K562 (cell line): Measurements from ENCODE around the gene ITGAE. TPM values are rescaled to one million over a fixed set of nuclear protein-coding genes. Genes with fewer than 3 reads are reported as not detected.

Experiments used
- ATF6 ChIP-seq: sonication (generic); formaldehyde crosslinking; IDR thresholded peaks from 2 replicates; pipeline ENCODE4 v1.4.0; 2020; ENCODE audit warnings: mild to moderate bottlenecking, missing genetic modification reagents
- MGA ChIP-seq: fragments of 450-650 bp; IDR thresholded peaks from 2 replicates; pipeline ENCODE4 v1.6.1; 2016; ENCODE audit warnings: mild to moderate bottlenecking, moderate library complexity
- NONO ChIP-seq, 2 experiments: fragments of 200-400 bp in 1 of 2; fragments of 450-650 bp in 1 of 2; formaldehyde crosslinking in 1 of 2; IDR thresholded peaks; 2 replicates each; pipeline ENCODE4 v1.6.1; 2017; ENCODE audit warnings: low read depth in 2 of 2, mild to moderate bottlenecking in 2 of 2, moderate library complexity in 2 of 2, low read length in 1 of 2
- polyA plus RNA-seq, 8 experiments: library from polyadenylated mRNA; depleted of rRNA in 4 of 8; stranded (reverse) in 5 of 8; unstranded in 3 of 8; fragments of >200 nt; fragmentation: Nextera tagmentation in 2 of 8; fragmentation: Illumina TruSeq in 1 of 8; extraction: Ambion mirVana in 2 of 8; extraction: Trizol in 1 of 8; gene quantifications; 2 replicates each; pipeline versions ENCODE4 v1.2.1 to v1.2.3, GENCODE V29; 2011 to 2014; ENCODE audit warnings: inconsistent platforms in 1 of 8, missing spikeins in 1 of 8
- total RNA-seq, 7 experiments: library from RNA; depleted of rRNA in 6 of 7; stranded (reverse); fragments of >200 nt in 6 of 7; fragmentation: Illumina TruSeq in 2 of 7; extraction: Trizol in 2 of 7; gene quantifications; 2 replicates each; pipeline versions ENCODE4 v1.2.1 to v1.2.3, GENCODE V29; 2011 to 2021; ENCODE audit warnings: low replicate concordance in 1 of 7

The ITGAE gene
- total and polyA plus RNA-seq, 9 of the 15 experiments (the other 6 are each of a cell fraction or from before 2014, with no cell fraction given) = 14.8 to 160 (median 27.0) TPM

GRCh38 chr17:3777366-3778120 is 23.4 kb downstream of the ITGAE start (continued):
- no peak for TF ChIP-seq MGA
- TF ChIP-seq ATF6 = no peak
- no peak for TF ChIP-seq NONO (IDR thresholded peaks at IDR 0.05; ENCODE audit: low read depth in 2 of 2, low read length in 1 of 2)
